Panc1 (cell line): ENCODE data around the gene RPL14.

Experiments
- POLR2AphosphoS5 ChIP-seq: IDR thresholded peaks from 2 replicates; pipeline ENCODE4 v1.6.1; 2012; ENCODE audit warnings: mild to moderate bottlenecking, low read depth, low read length, moderate library complexity
- SIN3A ChIP-seq: IDR thresholded peaks from 2 replicates; pipeline ENCODE4 v1.6.1; 2012; ENCODE audit warnings: low read depth, mild to moderate bottlenecking, low read length, moderate library complexity, borderline replicate concordance; ENCODE audit not compliant: insufficient read depth
- TCF7L2 ChIP-seq: IDR thresholded peaks from 2 replicates; pipeline ENCODE4 v1.6.1; 2011; ENCODE audit warnings: mild to moderate bottlenecking, low read depth, low read length, inconsistent platforms
- TF ChIP-seq, protein P1 (sequence below): fragments of 450-650 bp; IDR thresholded peaks from 2 replicates; pipeline ENCODE4 v1.5.1; 2017; ENCODE audit warnings: mild to moderate bottlenecking
- TF ChIP-seq, protein P2 (sequence below), 2 experiments: IDR thresholded peaks; 2 replicates each; pipeline ENCODE4 v1.6.1; 2011 to 2012; ENCODE audit warnings: low read depth in 2 of 2, control low read depth in 1 of 2, low read length in 1 of 2, mild to moderate bottlenecking in 1 of 2, moderate library complexity in 1 of 2; ENCODE audit not compliant: insufficient read depth in 1 of 2

DNA sequence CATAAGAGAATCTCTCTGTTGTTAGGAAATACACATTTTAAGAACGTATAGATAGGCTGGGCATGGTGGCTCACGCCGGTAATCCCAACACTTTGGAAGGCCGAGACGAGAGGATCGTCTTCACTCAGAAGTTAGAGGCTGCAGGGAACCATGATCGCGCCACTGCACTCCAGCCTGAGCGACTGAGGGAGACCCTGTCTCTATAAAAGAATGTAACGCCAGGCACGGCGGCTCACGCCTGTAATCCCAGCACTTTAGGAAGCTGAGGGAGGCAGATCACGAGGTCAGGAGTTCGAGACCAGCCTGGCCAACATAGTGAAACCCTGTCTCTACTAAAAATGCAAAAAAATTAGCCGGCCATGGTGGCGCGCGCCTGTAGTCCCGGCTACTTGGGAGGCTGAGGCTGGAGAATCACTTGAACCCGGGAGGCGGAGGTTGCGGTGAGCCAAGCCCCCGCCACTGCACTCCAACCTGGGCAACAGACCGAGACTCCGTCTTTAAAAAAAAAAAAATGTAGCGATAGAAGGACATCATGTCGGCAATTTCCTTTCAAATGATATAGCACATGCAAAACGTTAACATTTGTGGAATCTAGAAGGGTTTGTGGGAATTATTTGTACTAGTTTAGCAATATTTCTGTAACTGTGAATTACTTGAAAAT, 730 bp upstream of the RPL14 start:
- TF ChIP-seq, protein P1, sequence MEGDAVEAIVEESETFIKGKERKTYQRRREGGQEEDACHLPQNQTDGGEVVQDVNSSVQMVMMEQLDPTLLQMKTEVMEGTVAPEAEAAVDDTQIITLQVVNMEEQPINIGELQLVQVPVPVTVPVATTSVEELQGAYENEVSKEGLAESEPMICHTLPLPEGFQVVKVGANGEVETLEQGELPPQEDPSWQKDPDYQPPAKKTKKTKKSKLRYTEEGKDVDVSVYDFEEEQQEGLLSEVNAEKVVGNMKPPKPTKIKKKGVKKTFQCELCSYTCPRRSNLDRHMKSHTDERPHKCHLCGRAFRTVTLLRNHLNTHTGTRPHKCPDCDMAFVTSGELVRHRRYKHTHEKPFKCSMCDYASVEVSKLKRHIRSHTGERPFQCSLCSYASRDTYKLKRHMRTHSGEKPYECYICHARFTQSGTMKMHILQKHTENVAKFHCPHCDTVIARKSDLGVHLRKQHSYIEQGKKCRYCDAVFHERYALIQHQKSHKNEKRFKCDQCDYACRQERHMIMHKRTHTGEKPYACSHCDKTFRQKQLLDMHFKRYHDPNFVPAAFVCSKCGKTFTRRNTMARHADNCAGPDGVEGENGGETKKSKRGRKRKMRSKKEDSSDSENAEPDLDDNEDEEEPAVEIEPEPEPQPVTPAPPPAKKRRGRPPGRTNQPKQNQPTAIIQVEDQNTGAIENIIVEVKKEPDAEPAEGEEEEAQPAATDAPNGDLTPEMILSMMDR: no peak
- TF ChIP-seq POLR2AphosphoS5 (no peak), SIN3A (no peak), TCF7L2 (no peak)
- TF ChIP-seq, protein P2, sequence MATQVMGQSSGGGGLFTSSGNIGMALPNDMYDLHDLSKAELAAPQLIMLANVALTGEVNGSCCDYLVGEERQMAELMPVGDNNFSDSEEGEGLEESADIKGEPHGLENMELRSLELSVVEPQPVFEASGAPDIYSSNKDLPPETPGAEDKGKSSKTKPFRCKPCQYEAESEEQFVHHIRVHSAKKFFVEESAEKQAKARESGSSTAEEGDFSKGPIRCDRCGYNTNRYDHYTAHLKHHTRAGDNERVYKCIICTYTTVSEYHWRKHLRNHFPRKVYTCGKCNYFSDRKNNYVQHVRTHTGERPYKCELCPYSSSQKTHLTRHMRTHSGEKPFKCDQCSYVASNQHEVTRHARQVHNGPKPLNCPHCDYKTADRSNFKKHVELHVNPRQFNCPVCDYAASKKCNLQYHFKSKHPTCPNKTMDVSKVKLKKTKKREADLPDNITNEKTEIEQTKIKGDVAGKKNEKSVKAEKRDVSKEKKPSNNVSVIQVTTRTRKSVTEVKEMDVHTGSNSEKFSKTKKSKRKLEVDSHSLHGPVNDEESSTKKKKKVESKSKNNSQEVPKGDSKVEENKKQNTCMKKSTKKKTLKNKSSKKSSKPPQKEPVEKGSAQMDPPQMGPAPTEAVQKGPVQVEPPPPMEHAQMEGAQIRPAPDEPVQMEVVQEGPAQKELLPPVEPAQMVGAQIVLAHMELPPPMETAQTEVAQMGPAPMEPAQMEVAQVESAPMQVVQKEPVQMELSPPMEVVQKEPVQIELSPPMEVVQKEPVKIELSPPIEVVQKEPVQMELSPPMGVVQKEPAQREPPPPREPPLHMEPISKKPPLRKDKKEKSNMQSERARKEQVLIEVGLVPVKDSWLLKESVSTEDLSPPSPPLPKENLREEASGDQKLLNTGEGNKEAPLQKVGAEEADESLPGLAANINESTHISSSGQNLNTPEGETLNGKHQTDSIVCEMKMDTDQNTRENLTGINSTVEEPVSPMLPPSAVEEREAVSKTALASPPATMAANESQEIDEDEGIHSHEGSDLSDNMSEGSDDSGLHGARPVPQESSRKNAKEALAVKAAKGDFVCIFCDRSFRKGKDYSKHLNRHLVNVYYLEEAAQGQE (IDR thresholded peaks at IDR 0.05; ENCODE audit: insufficient read depth in 1 of 2, low read depth in 2 of 2, low read length in 1 of 2): no peak
